Right lobe of liver (tissue), 6 donors: Measurements from ENCODE around the gene UBB. TPM values are rescaled to one million over a fixed set of nuclear protein-coding genes. Genes with fewer than 3 reads are reported as not detected.

Source experiments
- ATAC-seq, 4 donors: fragments of 200-7000 bp; cut with Tn5 transposase; one replicate each; pipeline ENCODE4 v1.9.1; 2020; ENCODE audit warnings: mild to moderate bottlenecking in 4 of 4, moderate library complexity in 4 of 4
- DNase-seq, 3 donors: peaks; one replicate each; pipeline ENCODE4 v3.0.0-alpha.2; 2020
- H3K27ac ChIP-seq, 3 donors: fragments of 200-600 bp; one replicate each; pipeline ENCODE4 v1.8.0; 2022
- H3K27me3 ChIP-seq, 2 donors: fragments of 200-600 bp; one replicate each; pipeline ENCODE4 v1.8.0; 2022
- H3K36me3 ChIP-seq, 4 donors: fragments of 200-600 bp; sonication (generic) in 1 of 4; one replicate each; pipeline versions ENCODE4 v1.5.1 to v1.8.0; 2017 to 2022; ENCODE audit warnings: control low read depth in 1 of 4
- H3K4me1 ChIP-seq, 4 donors: fragments of 200-600 bp; sonication (generic) in 1 of 4; one replicate each; pipeline versions ENCODE4 v1.5.1 to v1.8.0; 2017 to 2022; ENCODE audit warnings: control low read depth in 1 of 4
- H3K4me3 ChIP-seq, 3 donors: fragments of 200-600 bp; one replicate each; pipeline ENCODE4 v1.8.0; 2022
- H3K9me3 ChIP-seq, 4 donors: fragments of 200-600 bp; sonication (generic) in 1 of 4; one replicate each; pipeline versions ENCODE4 v1.5.1 to v1.8.0; 2017 to 2022; ENCODE audit warnings: control low read depth in 1 of 4
- CTCF ChIP-seq, 4 donors: fragments of 200-600 bp in 3 of 4; fragments of 450-650 bp in 1 of 4; IDR thresholded peaks; one replicate each; pipeline versions ENCODE4 v1.5.1 to v1.8.0; 2016 to 2022; ENCODE audit warnings: antibody characterized with exemption in 4 of 4, mild to moderate bottlenecking in 2 of 4
- POLR2A ChIP-seq: fragments of 450-650 bp; IDR thresholded peaks from one replicate; pipeline ENCODE4 v1.6.1; 2017; ENCODE audit warnings: antibody characterized with exemption, mild to moderate bottlenecking
- WGBS: methylation state at CpG from one replicate; pipeline ENCODE4 v1.1.6; 2018; ENCODE audit warnings: low coverage, low lambda C conversion rate; ENCODE audit not compliant: insufficient coverage; ENCODE audit errors: missing lambda C conversion rate; 5-methylcytosine and 5-hydroxymethylcytosine counted together
- intact Hi-C, 2 donors: fragments of 100-400 bp; cut with DNase I; formaldehyde crosslinking; loops; one replicate each; pipeline versions ENCODE4 v1.11.2 to v1.14.1; 2022
- total RNA-seq, 6 experiments: library from RNA; depleted of rRNA in 2 of 6; stranded (reverse); fragments of >200 nt in 2 of 6; fragmentation: NEBNext Ultra II Directional in 3 of 6; extraction: Animal tissue kit (Norgen Biotek cat#: 25700) in 3 of 6; gene quantifications; one replicate each; pipeline versions ENCODE4 v1.1.0 to v1.2.4, GENCODE V29; 2016 to 2023
- donor health status: DM: no; HTN: yes; CAD: no.
- donor health status: DM: no; HTN: no; CAD: no.
- donor health status: DM: no; HTN: no; CAD: no.
- donor health status: DM: no; HTN: yes; CAD: no.
- donor health status: DM: no; HTN: yes; CAD: no.

UBB gene
- total RNA-seq, 6 experiments from 2014 or later: 1,045 to 2,319 (median 1,420) TPM

GRCh38 chr17:16417896-16418684, 37.2 kb downstream of the UBB start:
- no peak for ATAC-seq
- intact Hi-C loops: loop anchor here in 1 of 2 donors (10.0 kb wide), 1 partner anchor 53 kb away; no protein-coding TSS in a partner anchor
- WGBS: 25% methylated on average over 2 of the region's 7 CpGs

GRCh38 chr17:16418685-16419068, 37.8 kb downstream of the UBB start:
- H3K4me3 ChIP-seq: no peak overlapping the region
- WGBS: 83% methylated on average over 2 of the region's 2 CpGs
- TF ChIP-seq POLR2A: no peak
- TF ChIP-seq CTCF (IDR thresholded peaks at IDR 0.05): no peak
- intact Hi-C loops: loop anchor here in 1 of 2 donors (10.0 kb wide), 1 partner anchor 54 kb away; no protein-coding TSS in a partner anchor
- H3K9me3 ChIP-seq: no peaks in the 10 kb centered on the region
- H3K27me3 ChIP-seq: no peaks in the 10 kb centered on the region
- ATAC-seq: no peak
- no peaks in the 10 kb centered on the region for H3K36me3 ChIP-seq
- no peak overlapping the region for H3K27ac ChIP-seq
- no peak for DNase-seq
- no peaks in the 10 kb centered on the region for H3K4me1 ChIP-seq

More at GRCh38 chr17:16417896-16418684, 37.2 kb downstream of the UBB start:
- TF ChIP-seq POLR2A (no peak), CTCF (IDR thresholded peaks at IDR 0.05) (no peak)
- Histone ChIP-seq H3K36me3 (no peaks in the 10 kb centered on the region), H3K27me3 (no peaks in the 10 kb centered on the region), H3K4me1 (no peaks in the 10 kb centered on the region), H3K4me3 (no peak overlapping the region), H3K27ac (no peak overlapping the region), H3K9me3 (no peaks in the 10 kb centered on the region)
- no peak for DNase-seq

GRCh38 chr17:16419074-16419928, 38.4 kb downstream of the UBB start:
- ATAC-seq (no peak), DNase-seq (no peak)
- Histone ChIP-seq H3K36me3 (no peaks in the 10 kb centered on the region), H3K27ac (no peak overlapping the region), H3K9me3 (no peaks in the 10 kb centered on the region), H3K4me3 (no peak overlapping the region), H3K4me1 (no peaks in the 10 kb centered on the region), H3K27me3 (no peaks in the 10 kb centered on the region)
- intact Hi-C loops: loop anchor here in 1 of 2 donors (10.0 kb wide), 1 partner anchor 54 kb away; no protein-coding TSS in a partner anchor
- 65% methylated on average over 4 of the region's 8 CpGs for WGBS
- no peak for TF ChIP-seq CTCF (IDR thresholded peaks at IDR 0.05)
- no peak for TF ChIP-seq POLR2A

- TF ChIP-seq POLR2A (no peak), CTCF (IDR thresholded peaks at IDR 0.05) (no peak)
- Histone ChIP-seq H3K27me3 (no peaks in the 10 kb centered on the region), H3K9me3 (no peaks in the 10 kb centered on the region), H3K4me1 (no peaks in the 10 kb centered on the region), H3K36me3 (no peaks in the 10 kb centered on the region), H3K27ac (no peak overlapping the region), H3K4me3 (no peak overlapping the region)
- intact Hi-C loops: loop anchor here in 1 of 2 donors (10.0 kb wide), 1 partner anchor 55 kb away; no protein-coding TSS in a partner anchor
- DNase-seq (no peak), ATAC-seq (no peak)
- WGBS: no CpG with 5 or more reads among the region's 10 CpGs
Measured at GRCh38 chr17:16419929-16420271, 39.0 kb downstream of the UBB start.
